Small intestine (tissue), 7 donors: ENCODE measurements around the gene ACSL4. TPM values are rescaled to one million over a fixed set of nuclear protein-coding genes. Genes with fewer than 3 reads are reported as not detected.
"Not testable (repeated sequence)": the region's sequence is repeated elsewhere in the genome, so short reads cannot be mapped to it uniquely, and the experiment has no call there.

Experiments used
- DNase-seq, 2 donors: peaks; one replicate each; pipeline versions ENCODE4 v3.0.0 to v3.0.0-alpha.2; 2013
- FAIRE-seq: peaks from 2 replicates; lab custom pipeline; 2012; peaks lifted over from hg19 to GRCh38; lab: Jason Lieb, UNC
- H3K27ac ChIP-seq, 3 donors: one replicate each; pipeline ENCODE4 v1.5.1; 2013; ENCODE audit warnings: low read length in 2 of 3, mild to moderate bottlenecking in 2 of 3, control low read depth in 1 of 3, inconsistent platforms in 1 of 3, low read depth in 1 of 3, moderate library complexity in 1 of 3
- H3K27me3 ChIP-seq, 3 donors: one replicate each; pipeline ENCODE4 v1.6.1; 2013; ENCODE audit warnings: low read length in 3 of 3, inconsistent platforms in 1 of 3; ENCODE audit not compliant: control insufficient read depth in 3 of 3, insufficient read depth in 3 of 3
- H3K36me3 ChIP-seq, 3 donors: one replicate each; pipeline ENCODE4 v1.6.1; 2013; ENCODE audit warnings: low read length in 3 of 3, inconsistent platforms in 1 of 3, low read depth in 1 of 3, mild to moderate bottlenecking in 1 of 3, moderate library complexity in 1 of 3; ENCODE audit not compliant: control insufficient read depth in 3 of 3, insufficient read depth in 2 of 3
- H3K4me1 ChIP-seq, 3 donors: one replicate each; pipeline ENCODE4 v1.6.1; 2013; ENCODE audit warnings: low read length in 2 of 3, inconsistent platforms in 1 of 3, low read depth in 1 of 3, mild to moderate bottlenecking in 1 of 3, moderate library complexity in 1 of 3; ENCODE audit not compliant: control insufficient read depth in 3 of 3, insufficient read depth in 2 of 3
- H3K4me3 ChIP-seq, 3 donors: one replicate each; pipeline ENCODE4 v1.5.1; 2013; ENCODE audit warnings: low read length in 3 of 3, control low read depth in 1 of 3, inconsistent platforms in 1 of 3, low read depth in 1 of 3, mild to moderate bottlenecking in 1 of 3, moderate library complexity in 1 of 3
- H3K9me3 ChIP-seq, 2 donors: one replicate each; pipeline ENCODE4 v1.6.1; 2013; ENCODE audit warnings: low read depth in 1 of 2, low read length in 1 of 2; ENCODE audit not compliant: control insufficient read depth in 2 of 2, insufficient read depth in 1 of 2
- WGBS, 3 donors: extraction: QIAGEN DNeasy Blood & Tissue Kit; methylation state at CpG; one replicate each; pipeline ENCODE4 v1.1.7; 2013; 5-methylcytosine and 5-hydroxymethylcytosine counted together
- polyA plus RNA-seq, 4 donors: library from polyadenylated mRNA; stranded (reverse) in 3 of 4; unstranded in 1 of 4; fragments of 200-250 nt in 3 of 4; fragments of 120-200 nt in 1 of 4; gene quantifications; one replicate each; pipeline versions ENCODE4 v1.2.1 to v1.2.3, GENCODE V29; 2013
- donor health status: healthy with polysubstance abuse.
- donor health status: control.
- donor health status: control.
- donor health status: Bipolar disorder and iron deficiency.
- donor health status: healthy.

ACSL4 gene
- polyA plus RNA-seq, 4 donors, result 6.2 to 19.2 (median 7.7) TPM

GRCh38 chrX:109740433-109740809, 7.4 kb upstream of the ACSL4 start:
- no peak for FAIRE-seq
- no peak overlapping the region for H3K27ac ChIP-seq
- no peak for DNase-seq

GRCh38 chrX:109739625-109740432, 6.8 kb upstream of the ACSL4 start:
- Histone ChIP-seq H3K36me3 (no peaks in the 10 kb centered on the region), H3K4me1 (no peaks in the 10 kb centered on the region), H3K4me3 (no peak overlapping the region), H3K27ac (no peak overlapping the region), H3K9me3 (no peaks in the 10 kb centered on the region), H3K27me3 (no peaks in the 10 kb centered on the region)
- FAIRE-seq, result no peak
- peak; percentile 25 to 36 for DNase-seq
- 45 to 61% (median 53%) methylated on average over 6 of the region's 6 CpGs for WGBS, 3 donors

More at GRCh38 chrX:109740433-109740809, 7.4 kb upstream of the ACSL4 start:
- no peaks in the 10 kb centered on the region for H3K36me3 ChIP-seq
- H3K4me1 ChIP-seq, result no peaks in the 10 kb centered on the region
- H3K9me3 ChIP-seq, result no peaks in the 10 kb centered on the region
- no peaks in the 10 kb centered on the region for H3K27me3 ChIP-seq
- H3K4me3 ChIP-seq, result no peak overlapping the region

GRCh38 chrX:109735202-109735744, 2.2 kb upstream of the ACSL4 start:
- H3K27ac ChIP-seq, result no peak overlapping the region
- WGBS, 3 donors, result 68 to 80% (median 75%) methylated on average over 5 of the region's 5 CpGs
- no peak for FAIRE-seq

DNA sequence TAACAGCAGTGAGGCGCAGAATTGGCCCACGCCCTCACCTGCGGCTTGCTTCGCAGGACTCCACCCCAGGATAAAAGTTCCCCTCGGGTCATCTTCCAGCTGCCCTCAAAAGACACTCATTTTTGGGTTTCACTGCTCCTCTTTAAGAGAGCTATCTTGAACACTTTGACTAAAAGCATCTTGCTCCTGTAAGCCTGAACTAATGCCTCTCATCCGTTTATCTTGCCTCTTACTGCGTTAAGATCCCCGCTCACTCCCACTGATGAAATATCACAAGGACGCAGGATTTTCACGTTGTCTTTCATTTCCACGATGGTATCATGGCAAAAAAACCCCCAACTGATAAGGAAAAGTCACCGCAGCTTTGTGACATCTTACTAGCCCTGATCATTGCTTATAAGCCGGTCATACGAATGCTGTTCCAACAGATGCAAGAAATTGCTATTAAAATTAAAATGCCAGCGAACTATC, 591 bp upstream of the ACSL4 start:
- H3K27me3 ChIP-seq, result no peaks in the 10 kb centered on the region
- H3K4me3 ChIP-seq, result peak overlapping the region in 2 of 3 donors; percentile 64 to 77
- FAIRE-seq, result no peak

More at GRCh38 chrX:109735202-109735744, 2.2 kb upstream of the ACSL4 start:
- Histone ChIP-seq H3K36me3 (no peaks in the 10 kb centered on the region), H3K27me3 (no peaks in the 10 kb centered on the region), H3K4me1 (no peaks in the 10 kb centered on the region), H3K9me3 (no peaks in the 10 kb centered on the region), H3K4me3 (no peak overlapping the region)
- DNase-seq, result no peak

DNA sequence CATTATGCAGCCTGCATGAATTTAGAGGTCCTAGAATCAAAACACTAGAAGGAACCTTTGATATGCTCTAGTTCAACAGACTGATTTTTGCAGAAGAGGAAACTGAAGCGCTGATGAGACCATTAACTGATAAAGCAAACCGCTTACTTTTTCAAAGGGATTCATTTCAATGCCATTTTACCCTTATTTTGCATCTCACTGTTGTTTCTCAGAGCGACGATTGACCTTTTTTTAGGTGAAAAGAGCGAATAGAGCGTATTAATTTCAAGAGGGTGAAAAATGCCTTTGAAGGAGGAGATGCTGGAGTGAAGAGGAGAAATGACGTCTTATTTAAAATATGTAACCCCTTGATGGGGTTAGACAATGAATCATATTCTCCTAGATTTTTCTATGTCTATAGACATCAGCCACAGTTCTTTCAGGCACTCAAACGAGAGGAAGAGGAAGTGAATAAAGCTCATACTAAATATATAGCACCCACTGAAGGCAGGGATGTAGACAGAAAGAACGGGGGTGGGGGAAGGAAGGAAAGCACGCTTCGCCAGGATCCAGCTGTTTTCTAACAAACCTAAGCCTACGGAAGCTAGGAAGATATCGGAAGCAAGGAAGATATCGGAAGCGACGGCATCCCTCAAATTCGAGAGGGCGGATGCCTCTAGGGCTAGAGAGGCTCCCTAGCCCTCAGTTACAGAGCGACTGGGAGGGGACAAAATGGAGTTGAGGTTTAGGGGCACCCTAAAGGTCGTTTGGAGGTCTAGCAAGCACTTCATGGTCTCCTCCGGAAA, 848 bp downstream of the ACSL4 start:
- 6 to 43% (median 16%) methylated on average over 21 of the region's 21 CpGs for whole genome bisulfite sequencing, 3 donors
- Histone ChIP-seq H3K36me3 (no peaks in the 10 kb centered on the region), H3K27ac (peak overlapping the region; percentile 50 to 90 (median 71)), H3K4me1 (no peaks in the 10 kb centered on the region), H3K4me3 (peak overlapping the region; percentile 45 to 77 (median 68)), H3K9me3 (no peaks in the 10 kb centered on the region), H3K27me3 (no peaks in the 10 kb centered on the region)
- FAIRE-seq, result no peak
- peak; percentile 7 to 20 for DNase-seq

More for the DNA sequence above, 591 bp upstream of the ACSL4 start:
- no peaks in the 10 kb centered on the region for H3K4me1 ChIP-seq
- H3K36me3 ChIP-seq, result no peaks in the 10 kb centered on the region
- no peaks in the 10 kb centered on the region for H3K9me3 ChIP-seq
- peak overlapping the region; percentile 60 to 83 (median 60) for H3K27ac ChIP-seq
- no peak for DNase-seq
- 20 to 46% (median 21%) methylated on average over 12 to 15 of the region's 15 CpGs for WGBS, 3 donors

- 15 to 26% (median 22%) methylated on average over 1 of the region's 1 CpG for WGBS, 3 donors
- H3K9me3 ChIP-seq, result no peaks in the 10 kb centered on the region
- DNase-seq (no peak), FAIRE-seq (no peak)
- H3K4me1 ChIP-seq, result no peaks in the 10 kb centered on the region
- H3K27me3 ChIP-seq, result no peaks in the 10 kb centered on the region
- no peak overlapping the region for H3K4me3 ChIP-seq
- no peak overlapping the region for H3K27ac ChIP-seq
- no peaks in the 10 kb centered on the region for H3K36me3 ChIP-seq
Observed at GRCh38 chrX:109728173-109728535, 4.9 kb downstream of the ACSL4 start.

- FAIRE-seq, H3K9me3 ChIP-seq, H3K4me3 ChIP-seq, H3K36me3 ChIP-seq, H3K27ac ChIP-seq, H3K27me3 ChIP-seq, H3K4me1 ChIP-seq, DNase-seq: not testable (repeated sequence)
- 92 to 100% (median 95%) methylated on average over 1 of the region's 1 CpG for WGBS, 3 donors
Observed at GRCh38 chrX:109724971-109725370, 8.1 kb downstream of the ACSL4 start.

GRCh38 chrX:109720947-109721346, 12.1 kb downstream of the ACSL4 start:
- Histone ChIP-seq H3K4me1 (no peaks in the 10 kb centered on the region), H3K4me3 (no peak overlapping the region), H3K9me3 (no peaks in the 10 kb centered on the region), H3K27ac (no peak overlapping the region), H3K27me3 (no peaks in the 10 kb centered on the region), H3K36me3 (no peaks in the 10 kb centered on the region)
- no peak for FAIRE-seq
- DNase-seq, result no peak
- WGBS, 3 donors, result 60 to 78% (median 73%) methylated on average over 2 of the region's 2 CpGs
